Retinal pigment epithelial cell (primary cell): Measurements from ENCODE around the gene DNER.

ENCODE experiments used
- DNase-seq: peaks from one replicate; pipeline ENCODE4 v3.0.0-alpha.2; 2010; ENCODE audit warnings: low read depth
- H3K4me3 ChIP-seq: 2 replicates; pipeline ENCODE4 v1.5.1; 2011; ENCODE audit warnings: mild to moderate bottlenecking, low read length, control low read depth, moderate library complexity
- TF ChIP-seq, protein P1 (sequence below): conservative IDR thresholded peaks from 2 replicates; pipeline ENCODE4 v1.5.1; 2011; ENCODE audit warnings: low read depth, low read length, control low read depth, inconsistent platforms

The DNER gene

DNA sequence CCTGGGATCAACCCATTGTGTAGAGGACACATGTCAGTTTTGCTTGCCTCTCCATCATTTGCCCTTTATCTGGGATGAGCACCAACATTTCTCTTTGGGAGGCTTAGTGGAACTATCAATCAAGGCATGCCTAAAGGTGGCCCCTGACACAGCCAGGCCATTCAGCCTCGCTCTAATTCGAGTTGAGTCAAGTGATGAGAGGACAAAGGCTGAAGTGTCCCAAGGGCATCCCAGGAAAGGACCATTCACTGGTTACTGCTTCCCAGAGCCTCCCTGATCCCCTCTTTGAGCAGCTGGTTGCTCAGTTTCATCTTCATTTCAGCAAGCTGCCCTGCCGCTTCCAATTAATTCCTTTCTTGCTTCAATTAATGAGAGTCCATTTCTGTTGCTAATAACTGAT is 63.5 kb downstream of the DNER start:
- DNase-seq, result no peak
- H3K4me3 ChIP-seq, result no peak overlapping the region
- TF ChIP-seq, protein P1, sequence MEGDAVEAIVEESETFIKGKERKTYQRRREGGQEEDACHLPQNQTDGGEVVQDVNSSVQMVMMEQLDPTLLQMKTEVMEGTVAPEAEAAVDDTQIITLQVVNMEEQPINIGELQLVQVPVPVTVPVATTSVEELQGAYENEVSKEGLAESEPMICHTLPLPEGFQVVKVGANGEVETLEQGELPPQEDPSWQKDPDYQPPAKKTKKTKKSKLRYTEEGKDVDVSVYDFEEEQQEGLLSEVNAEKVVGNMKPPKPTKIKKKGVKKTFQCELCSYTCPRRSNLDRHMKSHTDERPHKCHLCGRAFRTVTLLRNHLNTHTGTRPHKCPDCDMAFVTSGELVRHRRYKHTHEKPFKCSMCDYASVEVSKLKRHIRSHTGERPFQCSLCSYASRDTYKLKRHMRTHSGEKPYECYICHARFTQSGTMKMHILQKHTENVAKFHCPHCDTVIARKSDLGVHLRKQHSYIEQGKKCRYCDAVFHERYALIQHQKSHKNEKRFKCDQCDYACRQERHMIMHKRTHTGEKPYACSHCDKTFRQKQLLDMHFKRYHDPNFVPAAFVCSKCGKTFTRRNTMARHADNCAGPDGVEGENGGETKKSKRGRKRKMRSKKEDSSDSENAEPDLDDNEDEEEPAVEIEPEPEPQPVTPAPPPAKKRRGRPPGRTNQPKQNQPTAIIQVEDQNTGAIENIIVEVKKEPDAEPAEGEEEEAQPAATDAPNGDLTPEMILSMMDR, result no peak

DNA sequence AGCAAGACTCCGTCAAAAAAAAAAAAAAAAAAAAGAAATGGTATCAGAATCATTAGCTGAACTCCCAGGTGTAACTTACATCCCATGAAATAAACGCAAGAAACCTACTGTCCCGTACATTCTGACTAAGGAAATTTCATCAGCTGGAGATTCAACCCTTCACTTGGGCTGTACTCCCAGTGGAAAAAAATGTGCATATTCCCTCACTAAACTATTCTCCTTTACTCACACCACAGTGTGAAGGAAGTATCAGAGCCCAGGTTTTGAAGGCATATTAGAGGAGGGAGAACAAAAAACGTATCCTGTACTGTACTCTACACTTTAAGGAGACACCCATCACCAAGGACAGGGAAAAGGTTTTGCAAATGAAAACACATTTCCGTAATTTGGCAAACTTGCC is 64.3 kb downstream of the DNER start:
- H3K4me3 ChIP-seq, result no peak overlapping the region
- no peak for DNase-seq
- TF ChIP-seq, protein P1, result no peak

DNA sequence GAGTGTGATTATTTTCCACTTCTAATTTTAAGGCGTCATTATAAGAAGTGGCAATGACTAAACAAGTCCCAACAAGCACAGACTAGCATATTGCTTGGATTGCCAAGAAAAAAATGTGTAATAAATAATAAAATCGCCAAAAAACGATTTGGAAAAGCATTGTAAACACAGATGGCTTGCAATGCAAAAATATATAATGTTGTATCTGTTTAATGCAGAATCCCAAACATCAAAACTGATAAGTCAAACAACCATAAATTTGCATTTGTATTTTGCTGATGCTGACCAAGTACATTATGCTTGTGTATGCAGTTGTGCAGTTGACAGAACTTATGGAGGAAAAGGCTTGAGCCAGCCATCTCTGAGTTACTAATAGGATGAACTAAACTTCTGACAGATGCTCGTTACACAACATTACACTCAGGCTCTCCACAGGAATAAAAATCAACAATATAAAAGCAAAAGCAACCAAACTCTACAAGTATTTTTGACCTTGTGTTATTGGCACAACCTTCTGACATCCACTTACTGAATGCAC is 68.1 kb downstream of the DNER start:
- no peak for DNase-seq
- TF ChIP-seq, protein P1, result no peak
- H3K4me3 ChIP-seq, result no peak overlapping the region

DNA sequence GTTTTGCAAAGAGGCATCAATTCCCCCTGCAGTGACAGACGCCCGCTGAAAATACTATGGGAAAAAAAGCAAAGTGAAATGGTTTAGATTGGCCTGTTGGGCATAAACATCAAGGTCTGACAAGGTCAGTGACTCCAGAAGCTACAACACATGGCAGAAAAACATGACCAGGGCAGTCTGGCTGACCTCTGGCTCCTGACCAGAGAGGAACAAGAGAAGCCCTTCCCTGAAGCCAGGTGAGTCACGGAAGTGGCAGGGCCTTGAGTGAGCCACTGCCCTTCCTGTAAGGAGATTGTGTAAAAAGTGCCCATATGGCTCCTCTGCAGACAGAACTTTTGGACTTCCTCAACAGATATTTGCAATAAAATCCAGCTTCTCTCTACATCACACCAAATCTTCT is 72.0 kb downstream of the DNER start:
- no peak overlapping the region for H3K4me3 ChIP-seq
- TF ChIP-seq, protein P1, result no peak
- no peak for DNase-seq

DNA sequence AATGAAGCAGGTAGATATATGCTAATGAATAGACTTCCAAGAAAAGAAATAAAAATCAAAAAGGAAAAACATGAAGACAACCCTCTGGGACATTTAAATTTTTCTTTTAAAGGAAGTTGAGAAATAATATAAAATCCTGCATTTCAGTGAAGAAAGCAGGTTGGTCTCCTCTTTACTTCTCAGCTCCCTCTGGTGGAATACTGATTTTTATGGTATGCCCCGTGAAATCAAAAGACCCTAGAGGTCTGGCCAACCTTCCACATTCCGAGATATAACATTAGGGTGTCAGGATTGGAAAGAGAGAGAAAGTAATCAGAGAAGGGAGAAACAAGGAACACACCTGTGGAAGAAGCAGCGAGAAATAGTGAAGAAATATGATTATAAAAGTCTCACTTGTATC is 72.7 kb downstream of the DNER start:
- DNase-seq, result no peak
- no peak overlapping the region for H3K4me3 ChIP-seq
- TF ChIP-seq, protein P1, result peak; percentile 36

DNA sequence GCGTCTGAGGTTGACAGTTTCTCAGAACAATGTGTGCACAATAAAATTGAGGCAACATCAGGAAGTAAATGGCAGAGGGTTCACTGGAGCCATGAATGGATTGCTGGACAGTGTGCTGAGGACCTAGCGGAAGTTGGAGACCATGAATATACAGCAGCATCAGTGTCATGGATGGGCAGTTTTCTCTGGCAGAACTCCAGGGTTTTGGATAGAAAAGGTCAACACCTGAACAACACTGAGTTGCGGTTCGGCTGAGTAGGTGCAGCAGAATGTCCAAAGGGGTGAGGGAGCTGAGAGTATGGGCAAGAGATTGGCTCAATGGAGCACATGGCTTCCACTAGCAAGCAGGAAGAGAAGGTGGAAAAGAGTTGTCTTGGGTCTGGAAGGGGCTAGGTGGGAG is 73.7 kb downstream of the DNER start:
- H3K4me3 ChIP-seq, result no peak overlapping the region
- DNase-seq, result no peak
- TF ChIP-seq, protein P1, result no peak

DNA sequence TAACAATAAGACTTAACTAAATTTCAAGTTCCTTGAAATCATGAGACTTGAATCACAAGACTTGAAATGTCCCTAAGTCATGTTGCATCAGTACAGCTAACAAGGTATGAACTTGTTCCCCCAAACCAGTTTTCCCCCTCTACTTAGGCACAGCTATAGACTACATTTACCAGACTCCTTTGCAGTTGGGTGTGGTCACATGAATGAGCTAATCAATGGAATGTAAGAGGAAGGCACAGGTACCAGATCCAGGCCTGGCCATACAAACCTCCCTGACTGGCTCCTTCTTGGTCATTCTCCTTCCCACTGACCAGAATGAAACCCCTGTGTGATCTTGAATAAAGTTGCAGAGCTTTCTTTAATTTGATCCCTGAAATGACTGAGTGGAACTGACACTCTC is 77.8 kb downstream of the DNER start:
- no peak overlapping the region for H3K4me3 ChIP-seq
- no peak for DNase-seq
- TF ChIP-seq, protein P1, result no peak
